Tibial nerve (tissue), 4 donors: ENCODE measurements around the gene INPP5K. TPM values are rescaled to one million over a fixed set of nuclear protein-coding genes. Genes with fewer than 3 reads are reported as not detected.

Experiments
- DNase-seq, 2 donors: peaks; one replicate each; pipeline ENCODE4 v3.0.0-alpha.2; 2019; ENCODE audit warnings: low spot score in 2 of 2
- H3K27ac ChIP-seq, 4 donors: fragments of 200-600 bp; sonication (generic) in 3 of 4; one replicate each; pipeline ENCODE4 v1.5.1; 2017 to 2019; ENCODE audit warnings: mild to moderate bottlenecking in 1 of 4
- H3K27me3 ChIP-seq, 2 donors: fragments of 200-600 bp; sonication (generic) in 1 of 2; one replicate each; pipeline versions ENCODE4 v1.5.1 to v1.6.0; 2017 to 2019
- H3K36me3 ChIP-seq, 3 donors: fragments of 200-600 bp; sonication (generic); one replicate each; pipeline ENCODE4 v1.5.1; 2018 to 2019
- H3K4me1 ChIP-seq, 4 donors: fragments of 200-600 bp; sonication (generic) in 3 of 4; one replicate each; pipeline ENCODE4 v1.5.1; 2017 to 2019
- H3K4me3 ChIP-seq, 4 donors: fragments of 200-600 bp; sonication (generic) in 3 of 4; one replicate each; pipeline ENCODE4 v1.5.1; 2017 to 2019; ENCODE audit warnings: mild to moderate bottlenecking in 1 of 4, moderate library complexity in 1 of 4
- H3K9me3 ChIP-seq, 4 donors: fragments of 200-600 bp; sonication (generic) in 3 of 4; one replicate each; pipeline ENCODE4 v1.5.1; 2017 to 2019
- CTCF ChIP-seq, 5 experiments: fragments of 200-600 bp in 3 of 5; fragments of 450-650 bp in 2 of 5; sonication (generic) in 3 of 5; IDR thresholded peaks; one replicate each; pipeline ENCODE4 v1.5.1; 2016 to 2019; ENCODE audit warnings: antibody characterized with exemption in 5 of 5, mild to moderate bottlenecking in 3 of 5, moderate library complexity in 2 of 5
- EP300 ChIP-seq, 2 donors: sonication (generic); formaldehyde crosslinking; IDR thresholded peaks; one replicate each; pipeline ENCODE4 v1.6.1; 2017; ENCODE audit warnings: antibody characterized with exemption in 2 of 2, mild to moderate bottlenecking in 1 of 2
- POLR2A ChIP-seq, 2 donors: fragments of 450-650 bp; IDR thresholded peaks; one replicate each; pipeline ENCODE4 v1.6.1; 2017; ENCODE audit warnings: antibody characterized with exemption in 2 of 2, mild to moderate bottlenecking in 2 of 2, moderate library complexity in 2 of 2
- WGBS, 2 donors: methylation state at CpG; one replicate each; pipeline ENCODE4 v1.1.5; 2018; 5-methylcytosine and 5-hydroxymethylcytosine counted together
- total RNA-seq, 4 donors: library from RNA; depleted of rRNA; stranded (reverse); fragments of >200 nt; gene quantifications; one replicate each; pipeline ENCODE4 v1.1.0, GENCODE V29; 2016

Gene INPP5K
- total RNA-seq, 4 donors from 2014 or later, result 67.9 to 110 (median 95.2) TPM

GRCh38 chr17:1488826-1489270 is 27.6 kb downstream of the INPP5K start:
- Histone ChIP-seq H3K36me3 (peaks cover 0 to 6% (median 0%) of the 10 kb centered on the region in 3 donors), H3K27me3 (no peaks in the 10 kb centered on the region), H3K4me3 (peak overlapping the region; percentile 35 to 86 (median 80)), H3K9me3 (no peaks in the 10 kb centered on the region), H3K27ac (peak overlapping the region; percentile 94 to 99 (median 98)), H3K4me1 (peaks cover 0 to 82% (median 64%) of the 10 kb centered on the region in 4 donors)
- DNase-seq, result no peak
- WGBS, 2 donors, result 51 to 52% methylated on average over 6 of the region's 7 CpGs
- no peak for TF ChIP-seq CTCF (IDR thresholded peaks at IDR 0.05)
- no peak for TF ChIP-seq EP300 (IDR thresholded peaks at IDR 0.05)
- no peak for TF ChIP-seq POLR2A (IDR thresholded peaks at IDR 0.05)

DNA sequence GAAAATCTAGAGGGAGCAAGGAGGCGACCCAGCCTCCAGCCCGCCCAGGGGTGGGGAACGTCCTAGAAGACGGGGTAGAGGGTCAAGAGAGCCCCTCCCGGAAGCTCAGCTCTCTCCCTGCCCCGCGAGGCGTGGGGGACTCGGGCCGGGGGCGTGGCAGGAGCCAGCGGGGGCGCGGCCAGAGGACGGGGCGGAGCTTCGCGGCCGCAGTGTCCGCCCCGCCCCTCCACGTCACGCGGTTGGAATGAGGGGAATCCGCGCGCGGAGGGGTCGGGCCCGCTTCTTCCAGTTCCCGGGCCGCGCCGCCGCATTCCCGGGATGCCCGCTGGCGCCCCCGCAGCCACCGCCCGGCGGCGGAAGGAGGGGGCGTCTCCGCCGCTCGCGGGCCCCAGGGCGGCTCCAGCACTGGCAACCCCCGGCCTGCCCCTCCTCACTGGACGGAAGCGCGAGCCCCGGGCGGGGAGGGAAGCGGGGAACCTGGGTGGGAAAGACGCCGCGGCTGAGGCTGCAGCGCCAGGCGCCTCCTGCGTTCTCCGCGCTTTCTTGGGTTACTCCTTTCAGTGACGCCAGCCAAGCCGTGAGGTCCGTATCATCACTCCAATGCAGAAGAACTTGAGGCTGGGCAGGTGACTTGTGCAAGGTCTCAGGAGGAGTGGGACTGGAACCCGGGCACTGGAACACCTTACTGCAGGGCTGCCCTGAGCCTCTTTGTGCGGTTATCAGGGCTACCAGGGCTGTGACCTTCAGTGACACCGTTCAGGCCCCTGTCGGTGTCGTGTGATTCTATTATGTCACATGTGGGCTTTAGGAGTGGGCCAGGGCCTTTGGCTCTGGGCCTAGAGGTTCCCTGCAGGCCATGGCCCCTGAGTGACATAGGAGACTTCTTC is 28.2 kb downstream of the INPP5K start:
- peak; percentile 83 to 86 for DNase-seq
- Histone ChIP-seq H3K27me3 (no peaks in the 10 kb centered on the region), H3K4me3 (peak overlapping the region; percentile 35 to 86 (median 80)), H3K9me3 (no peaks in the 10 kb centered on the region), H3K4me1 (peaks cover 0 to 82% (median 59%) of the 10 kb centered on the region in 4 donors), H3K27ac (peak overlapping the region; percentile 94 to 99 (median 98)), H3K36me3 (peaks cover 0 to 12% (median 0%) of the 10 kb centered on the region in 3 donors)
- WGBS, 2 donors, result 2% methylated on average over 11 to 28 of the region's 72 CpGs
- peak in 1 of 2 donors; percentile 74 for TF ChIP-seq EP300 (IDR thresholded peaks at IDR 0.05)
- peak in 1 of 5 experiments; percentile 63 for TF ChIP-seq CTCF (IDR thresholded peaks at IDR 0.05)
- TF ChIP-seq POLR2A (IDR thresholded peaks at IDR 0.05), result peak in 1 of 2 donors; percentile 75

DNA sequence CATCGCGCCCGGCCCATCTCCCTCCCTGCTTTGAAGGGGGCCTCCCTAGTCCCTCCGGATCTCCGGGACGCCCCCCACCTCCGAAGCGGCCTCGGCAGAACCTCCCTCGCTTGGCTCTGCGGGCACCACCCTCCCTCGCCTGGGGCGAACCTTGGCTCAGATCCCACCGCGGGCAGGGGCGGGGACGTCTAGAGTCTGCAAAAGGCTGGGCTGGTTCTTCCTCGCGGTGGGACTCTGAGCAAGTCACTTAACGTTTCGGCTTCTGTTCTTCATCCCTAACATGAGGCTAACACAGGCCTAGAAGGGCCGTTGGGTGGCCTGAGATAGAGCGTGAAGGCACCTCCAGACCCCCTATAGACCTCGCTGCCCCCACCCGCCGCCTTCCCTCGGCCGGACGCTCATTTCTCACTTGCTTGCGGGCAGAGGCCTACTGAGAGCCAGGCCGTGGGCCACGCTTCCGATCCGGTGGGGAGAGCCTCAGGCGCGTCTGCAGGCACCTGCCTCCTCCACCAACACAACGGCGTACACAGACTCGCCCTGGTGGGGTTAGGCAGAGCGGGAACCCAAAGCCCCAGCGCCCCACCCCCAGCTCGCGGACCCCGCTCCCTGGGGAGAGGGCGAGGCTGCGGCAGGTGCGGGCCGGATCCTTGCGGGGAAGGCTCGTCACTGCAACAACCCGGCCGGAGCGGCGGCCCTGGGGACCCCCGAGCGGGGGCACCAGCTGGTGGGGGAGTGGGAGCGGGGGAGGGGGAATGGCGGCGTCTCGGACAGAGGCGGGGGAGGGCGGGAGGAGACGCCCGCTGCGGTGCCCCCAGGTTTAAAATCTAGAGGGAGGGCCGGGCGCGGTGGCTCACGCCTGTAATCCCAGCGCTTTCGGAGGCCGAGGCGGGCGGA is 29.4 kb downstream of the INPP5K start:
- DNase-seq, result peak; percentile 72 to 73
- no peaks in the 10 kb centered on the region for H3K27me3 ChIP-seq
- H3K27ac ChIP-seq, result peak overlapping the region; percentile 94 to 99 (median 98)
- H3K9me3 ChIP-seq, result no peaks in the 10 kb centered on the region
- peaks cover 0 to 22% (median 0%) of the 10 kb centered on the region in 3 donors for H3K36me3 ChIP-seq
- H3K4me3 ChIP-seq, result peak overlapping the region; percentile 62 to 86 (median 80)
- peak in 1 of 2 donors; percentile 63 for TF ChIP-seq EP300 (IDR thresholded peaks at IDR 0.05)
- no peak for TF ChIP-seq CTCF (IDR thresholded peaks at IDR 0.05)
- TF ChIP-seq POLR2A (IDR thresholded peaks at IDR 0.05), result peak in 1 of 2 donors; percentile 38
- H3K4me1 ChIP-seq, result peaks cover 0 to 77% (median 49%) of the 10 kb centered on the region in 4 donors
- 11 to 12% methylated on average over 41 to 49 of the region's 74 CpGs for whole genome bisulfite sequencing, 2 donors

DNA sequence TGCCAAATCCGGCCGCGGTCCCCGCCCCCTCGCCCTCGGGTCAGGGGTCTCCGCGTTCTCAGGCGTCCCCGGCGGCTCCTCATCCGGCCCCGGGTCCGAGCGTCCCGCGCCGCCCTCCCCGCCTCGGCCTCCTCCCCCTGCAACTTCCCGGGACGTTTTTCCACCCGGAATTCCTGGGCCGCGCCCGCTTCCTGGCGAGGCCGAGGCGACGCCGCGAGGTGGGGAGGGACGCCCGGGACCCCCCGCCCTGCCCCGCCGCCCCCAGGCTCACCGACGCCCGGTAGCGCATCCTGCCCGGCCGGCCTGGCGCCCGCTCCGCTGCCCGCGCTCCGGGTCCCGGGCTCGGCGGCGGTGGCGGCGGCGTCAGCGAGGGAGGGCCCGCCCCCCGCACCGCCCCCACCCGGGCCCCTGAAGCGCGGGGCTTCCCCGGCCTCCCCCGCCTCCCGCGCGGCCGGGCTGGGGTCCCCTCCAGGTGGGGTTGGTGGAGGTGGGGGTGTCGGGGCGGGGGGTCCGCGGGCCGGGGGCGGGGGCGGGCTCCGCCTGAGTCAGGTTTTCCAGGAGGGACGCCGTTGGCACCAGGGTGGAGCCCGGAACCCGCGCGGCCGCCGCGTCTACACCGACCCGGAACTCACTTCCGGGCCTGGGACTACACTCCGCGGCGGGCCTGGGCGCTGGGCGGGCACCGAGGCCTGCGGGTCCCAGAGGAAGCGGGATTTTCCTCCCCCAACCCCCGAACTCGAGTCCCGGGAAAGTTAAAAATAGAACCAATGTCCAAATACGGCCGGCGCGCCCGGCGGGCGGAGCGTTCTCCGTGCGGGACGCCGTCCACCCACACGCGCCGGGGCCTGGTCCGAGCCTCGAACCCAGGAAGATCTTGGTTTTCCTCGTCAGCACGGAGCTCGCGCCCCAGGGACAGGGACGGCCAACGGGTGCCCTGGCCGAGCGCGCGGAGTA is 30.7 kb downstream of the INPP5K start:
- H3K4me3 ChIP-seq, result peak overlapping the region; percentile 62 to 86 (median 80)

More for the DNA sequence above, 30.7 kb downstream of the INPP5K start:
- Histone ChIP-seq H3K27me3 (no peaks in the 10 kb centered on the region), H3K27ac (peak overlapping the region; percentile 94 to 99 (median 98)), H3K4me1 (peaks cover 0 to 70% (median 45%) of the 10 kb centered on the region in 4 donors), H3K9me3 (no peaks in the 10 kb centered on the region), H3K36me3 (peaks cover 0 to 35% (median 0%) of the 10 kb centered on the region in 3 donors)
- peak in 1 of 2 donors; percentile 58 for DNase-seq
- WGBS, 2 donors, result 1 to 3% methylated on average over 36 to 63 of the region's 127 CpGs
- TF ChIP-seq CTCF (IDR thresholded peaks at IDR 0.05) (no peak), POLR2A (IDR thresholded peaks at IDR 0.05) (peak in 1 of 2 donors; percentile 21), EP300 (IDR thresholded peaks at IDR 0.05) (peak in 1 of 2 donors; percentile 63)
